B cell (primary cell): ENCODE results near the gene ANOS1. TPM values are rescaled to one million over a fixed set of nuclear protein-coding genes. Genes with fewer than 3 reads are reported as not detected.

Experiments used
- ATAC-seq: fragments of 200-7000 bp; cut with Tn5 transposase; one replicate; pipeline ENCODE4 v1.10.0; 2021; ENCODE audit warnings: low read depth, mild to moderate bottlenecking, moderate number of reproducible peaks, moderate library complexity
- CTCF ChIA-PET: fragments of 350-600 bp; sonication (Branson Sonifier 250); formaldehyde crosslinking; loops from one replicate; lab custom pipeline; 2021; ENCODE audit warnings: antibody characterized with exemption, inconsistent platforms; lab: Charles Lee
- POLR2A ChIA-PET: fragments of 350-600 bp; sonication (Branson Sonifier 250); formaldehyde crosslinking; loops from one replicate; lab custom pipeline; 2021; ENCODE audit warnings: antibody characterized with exemption; lab: Charles Lee
- DNase-seq: peaks from one replicate; pipeline ENCODE4 v3.0.0; 2013
- H2AFZ ChIP-seq: 2 replicates; pipeline ENCODE4 v1.6.1; 2012; ENCODE audit warnings: mild to moderate bottlenecking, low read depth, low read length; ENCODE audit not compliant: insufficient read depth, poor library complexity, severe bottlenecking
- H3K27ac ChIP-seq, 2 donors: 1 replicate in 1 of 2; 2 replicates in 1 of 2; pipeline ENCODE4 v1.5.1; 2012 to 2013; ENCODE audit warnings: low read length in 2 of 2, mild to moderate bottlenecking in 2 of 2, moderate library complexity in 1 of 2
- H3K27me3 ChIP-seq, 4 experiments: fragments of 200-600 bp in 1 of 4; sonication (generic) in 1 of 4; replicated peaks in 1 of 4; 1 replicate in 2 of 4; 2 replicates in 2 of 4; pipeline versions ENCODE4 v1.6.1 to v1.7.0; 2013 to 2016; ENCODE audit warnings: low read length in 3 of 4, mild to moderate bottlenecking in 2 of 4, mixed read lengths in 1 of 4, moderate library complexity in 1 of 4; ENCODE audit not compliant: insufficient read depth in 4 of 4, control insufficient read depth in 3 of 4; ENCODE audit errors: control extremely low read depth in 1 of 4
- H3K36me3 ChIP-seq, 2 experiments: replicated peaks in 1 of 2; 1 replicate in 1 of 2; 2 replicates in 1 of 2; pipeline versions ENCODE4 v1.6.1 to v1.7.1; 2013; ENCODE audit warnings: low read length in 1 of 2; ENCODE audit not compliant: insufficient read depth in 2 of 2, control insufficient read depth in 1 of 2; ENCODE audit errors: control extremely low read depth in 1 of 2, extremely low read depth in 1 of 2
- H3K4me1 ChIP-seq, 2 donors: fragments of 200-600 bp in 1 of 2; sonication (generic) in 1 of 2; 1 replicate in 1 of 2; 2 replicates in 1 of 2; pipeline versions ENCODE4 v1.5.1 to v1.6.1; 2013 to 2017; ENCODE audit warnings: low read length in 2 of 2; ENCODE audit not compliant: control insufficient read depth in 2 of 2, insufficient read depth in 2 of 2
- H3K4me2 ChIP-seq: replicated peaks from 2 replicates; pipeline ENCODE3; 2012; ENCODE audit warnings: mild to moderate bottlenecking, low read depth, low read length; ENCODE audit not compliant: poor library complexity, severe bottlenecking
- H3K4me3 ChIP-seq, 5 experiments: fragments of 200-600 bp in 1 of 5; sonication (generic) in 1 of 5; 1 replicate in 3 of 5; 2 replicates in 2 of 5; pipeline versions ENCODE4 v1.5.1 to v1.7.0; 2011 to 2016; ENCODE audit warnings: low read length in 4 of 5, mild to moderate bottlenecking in 4 of 5, low read depth in 2 of 5, control low read depth in 1 of 5, moderate library complexity in 1 of 5; ENCODE audit not compliant: insufficient read depth in 1 of 5; ENCODE audit errors: control extremely low read depth in 1 of 5, extremely low read depth in 1 of 5
- H3K79me2 ChIP-seq: fragments of 200-600 bp; sonication (generic); one replicate; pipeline ENCODE4 v1.6.0; 2016; ENCODE audit warnings: low read length; ENCODE audit not compliant: control insufficient read depth, insufficient read depth
- H3K9ac ChIP-seq: fragments of 200-600 bp; sonication (generic); 2 replicates; pipeline ENCODE4 v1.6.1; 2017; ENCODE audit warnings: mild to moderate bottlenecking, low read length, moderate library complexity
- H3K9me3 ChIP-seq, 3 donors: one replicate each; pipeline versions ENCODE4 v1.6.1 to v1.7.1; 2013; ENCODE audit warnings: low read length in 2 of 3; ENCODE audit not compliant: control insufficient read depth in 2 of 3, insufficient read depth in 1 of 3; ENCODE audit errors: control extremely low read depth in 1 of 3
- H4K20me1 ChIP-seq: 2 replicates; pipeline ENCODE4 v1.6.0; 2012; ENCODE audit warnings: mild to moderate bottlenecking, low read length; ENCODE audit not compliant: insufficient read depth, control insufficient read depth, poor library complexity, severe bottlenecking
- H3K27ac Mint-ChIP-seq: one replicate; pipeline ENCODE4 v1.8.0; 2021; ENCODE audit warnings: mixed read lengths
- H3K27me3 Mint-ChIP-seq: one replicate; pipeline ENCODE4 v1.8.0; 2021; ENCODE audit warnings: mixed read lengths
- H3K4me1 Mint-ChIP-seq: one replicate; pipeline ENCODE4 v1.8.0; 2021; ENCODE audit warnings: mixed read lengths
- H3K4me3 Mint-ChIP-seq: one replicate; pipeline ENCODE4 v1.8.0; 2021; ENCODE audit warnings: mixed read lengths
- H3K9me3 Mint-ChIP-seq: one replicate; pipeline ENCODE4 v1.8.0; 2022; ENCODE audit warnings: mixed read lengths; ENCODE audit not compliant: insufficient read depth
- EZH2 ChIP-seq: IDR thresholded peaks from 2 replicates; pipeline ENCODE4 v1.6.1; 2012; ENCODE audit warnings: borderline replicate concordance, low read depth, mild to moderate bottlenecking, moderate library complexity, low read length; ENCODE audit not compliant: insufficient read depth, poor library complexity, severe bottlenecking
- WGBS: methylation state at CpG from one replicate; pipeline ENCODE4 v1.1.5; 2013; ENCODE audit warnings: missing lambda C conversion rate; ENCODE audit not compliant: insufficient coverage; 5-methylcytosine and 5-hydroxymethylcytosine counted together
- intact Hi-C: fragments of 100-400 bp; cut with micrococcal nuclease; formaldehyde crosslinking; loops from one replicate; pipeline ENCODE4 v1.10.0; 2022
- polyA plus RNA-seq: library from polyadenylated mRNA; depleted of rRNA; stranded (reverse); fragments of >200 nt; gene quantifications from 2 replicates; pipeline ENCODE4 v1.2.3, GENCODE V29; 2012
- total RNA-seq, 2 donors: library from RNA; stranded (reverse); fragments of 120-200 nt in 1 of 2; gene quantifications; 1 replicate in 1 of 2; 2 replicates in 1 of 2; pipeline versions ENCODE4 v1.2.3 to v1.2.4, GENCODE V29; 2013 to 2022
- TF ChIP-seq, protein P1 (sequence below): fragments of 200-600 bp; IDR thresholded peaks from one replicate; pipeline ENCODE4 v1.8.0; 2022; ENCODE audit warnings: antibody characterized with exemption, mild to moderate bottlenecking

Gene ANOS1
- total and polyA plus RNA-seq, 2 donors (not counting 1 experiment from before 2014, with no cell fraction given), result 0.10 TPM; not detected in 1

DNA sequence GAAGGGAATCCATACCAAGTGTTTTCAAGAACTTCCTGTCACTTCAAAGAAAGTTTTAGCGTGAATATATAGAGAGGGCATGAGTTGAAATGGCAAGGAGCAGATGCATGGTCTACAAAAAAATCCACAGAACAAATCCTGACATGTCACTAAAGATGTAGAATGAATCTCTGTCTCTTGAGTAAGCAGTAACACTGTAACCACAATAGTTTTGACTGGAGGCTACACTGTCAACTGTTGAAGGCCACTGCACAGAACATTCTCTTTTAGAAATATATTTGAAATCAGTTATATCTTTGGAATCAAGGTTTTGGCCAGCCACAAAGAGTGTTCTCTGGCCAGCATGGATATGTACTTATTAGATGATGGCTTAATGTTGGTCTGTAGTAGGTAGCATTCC, 183.5 kb downstream of the ANOS1 start:
- Histone ChIP-seq H3K27me3 (no peaks in the 10 kb centered on the region), H3K27ac (no peak overlapping the region), H3K4me2 (no peak overlapping the region), H2AFZ (no peak overlapping the region), H3K79me2 (no peaks in the 10 kb centered on the region), H3K36me3 (no peaks in the 10 kb centered on the region), H3K9me3 (no peaks in the 10 kb centered on the region), H3K9ac (no peak overlapping the region), H4K20me1 (no peaks in the 10 kb centered on the region), H3K4me1 (no peaks in the 10 kb centered on the region), H3K4me3 (no peak overlapping the region)
- intact Hi-C loops, result no loop called here
- no peak for TF ChIP-seq EZH2
- TF ChIP-seq, protein P1, sequence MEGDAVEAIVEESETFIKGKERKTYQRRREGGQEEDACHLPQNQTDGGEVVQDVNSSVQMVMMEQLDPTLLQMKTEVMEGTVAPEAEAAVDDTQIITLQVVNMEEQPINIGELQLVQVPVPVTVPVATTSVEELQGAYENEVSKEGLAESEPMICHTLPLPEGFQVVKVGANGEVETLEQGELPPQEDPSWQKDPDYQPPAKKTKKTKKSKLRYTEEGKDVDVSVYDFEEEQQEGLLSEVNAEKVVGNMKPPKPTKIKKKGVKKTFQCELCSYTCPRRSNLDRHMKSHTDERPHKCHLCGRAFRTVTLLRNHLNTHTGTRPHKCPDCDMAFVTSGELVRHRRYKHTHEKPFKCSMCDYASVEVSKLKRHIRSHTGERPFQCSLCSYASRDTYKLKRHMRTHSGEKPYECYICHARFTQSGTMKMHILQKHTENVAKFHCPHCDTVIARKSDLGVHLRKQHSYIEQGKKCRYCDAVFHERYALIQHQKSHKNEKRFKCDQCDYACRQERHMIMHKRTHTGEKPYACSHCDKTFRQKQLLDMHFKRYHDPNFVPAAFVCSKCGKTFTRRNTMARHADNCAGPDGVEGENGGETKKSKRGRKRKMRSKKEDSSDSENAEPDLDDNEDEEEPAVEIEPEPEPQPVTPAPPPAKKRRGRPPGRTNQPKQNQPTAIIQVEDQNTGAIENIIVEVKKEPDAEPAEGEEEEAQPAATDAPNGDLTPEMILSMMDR, result no peak
- Mint-ChIP-seq H3K27ac (no peak overlapping the region), H3K9me3 (no peaks in the 10 kb centered on the region), H3K4me1 (no peaks in the 10 kb centered on the region), H3K4me3 (no peak overlapping the region), H3K27me3 (no peaks in the 10 kb centered on the region)
- DNase-seq (no peak), ATAC-seq (no peak)
- ChIA-PET POLR2A (no interaction called here), CTCF (no interaction called here)
- no CpG with 5 or more reads among the region's 1 CpG for WGBS

DNA sequence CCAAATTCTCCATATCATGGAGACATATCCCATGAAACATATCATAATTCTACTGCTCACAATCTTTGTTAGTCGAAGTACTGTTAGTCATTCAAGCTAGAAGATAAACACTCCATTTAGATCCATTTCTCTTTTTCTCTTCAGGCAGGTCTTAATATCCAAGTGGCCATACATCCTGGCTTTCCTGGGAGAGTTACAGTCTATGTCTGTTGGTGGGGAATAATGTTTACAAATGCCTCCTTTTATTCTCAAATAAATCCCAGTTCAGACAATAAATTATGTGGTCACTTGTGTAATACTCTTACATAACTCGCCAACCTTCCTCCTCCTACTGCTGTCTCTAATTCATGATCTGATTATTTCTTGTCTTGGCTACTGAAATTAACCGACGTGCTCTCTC, 185.2 kb downstream of the ANOS1 start:
- Histone ChIP-seq H3K4me3 (no peak overlapping the region), H4K20me1 (no peaks in the 10 kb centered on the region), H3K9ac (no peak overlapping the region), H3K4me2 (no peak overlapping the region), H3K9me3 (no peaks in the 10 kb centered on the region), H3K27me3 (no peaks in the 10 kb centered on the region), H3K27ac (no peak overlapping the region), H3K79me2 (no peaks in the 10 kb centered on the region), H3K36me3 (no peaks in the 10 kb centered on the region), H3K4me1 (no peaks in the 10 kb centered on the region), H2AFZ (no peak overlapping the region)
- intact Hi-C loops, result no loop called here
- Mint-ChIP-seq H3K4me1 (no peaks in the 10 kb centered on the region), H3K4me3 (no peak overlapping the region), H3K27me3 (no peaks in the 10 kb centered on the region), H3K9me3 (no peaks in the 10 kb centered on the region), H3K27ac (no peak overlapping the region)
- TF ChIP-seq, protein P1, result no peak
- no peak for TF ChIP-seq EZH2
- WGBS, result 100% methylated on average over 3 of the region's 4 CpGs
- no peak for ATAC-seq
- CTCF ChIA-PET, result no interaction called here
- POLR2A ChIA-PET, result no interaction called here
- no peak for DNase-seq
